Measurements from ENCODE around the gene SERINC3. TPM values are rescaled to one million over a fixed set of nuclear protein-coding genes. Genes with fewer than 3 reads are reported as not detected.
"Not testable (repeated sequence)": the region's sequence is repeated elsewhere in the genome, so short reads cannot be mapped to it uniquely, and the experiment has no call there.

Gene SERINC3
- total RNA-seq, 1 experiment from 2014 or later, result 110 TPM

GRCh38 chr20:44566811-44567210 lies 44.9 kb upstream of the SERINC3 start:
- Histone ChIP-seq H3K36me3 (ENCODE audit: low read depth) (no peaks in the 10 kb centered on the region), H3F3A (ENCODE audit: insufficient read depth, low read depth) (peaks cover 9% of the 10 kb centered on the region), H3K4me3 (no peak overlapping the region), H3K9me2 (ENCODE audit: insufficient read depth) (no peaks in the 10 kb centered on the region), H3K9me3 (ENCODE audit: insufficient read depth, low read depth) (no peaks in the 10 kb centered on the region), H3K27ac (no peak overlapping the region), H3K4me1 (replicated peaks; ENCODE audit: insufficient read depth) (peaks cover 8% of the 10 kb centered on the region), H3K27me3 (ENCODE audit: insufficient read depth, low read depth) (no peaks in the 10 kb centered on the region), H3K79me2 (ENCODE audit: low read depth) (no peaks in the 10 kb centered on the region), H4K20me1 (ENCODE audit: insufficient read depth) (no peaks in the 10 kb centered on the region), H3K4me2 (no peak overlapping the region), H2AFZ (no peak overlapping the region)
- DNase-seq, result no peak
- no TSS peak for BruUV-seq (replicated peaks)
- ChIA-PET POLR2A (ENCODE audit: unreplicated experiment) (no interaction called here), CTCF (no interaction called here)
- intact Hi-C loops (cut with micrococcal nuclease; ENCODE audit: unreplicated experiment), result no loop called here
- TF ChIP-seq CTCF (conservative IDR thresholded peaks at IDR 0.05) (no peak), EZH2 (IDR thresholded peaks at IDR 0.05; ENCODE audit: low read depth) (no peak)

- peak in 1 of 2 experiments; percentile 83 for DNase-seq
- Histone ChIP-seq H3K9me2 (ENCODE audit: insufficient read depth) (no peaks in the 10 kb centered on the region), H3K4me2 (no peak overlapping the region), H3K79me2 (ENCODE audit: low read depth) (no peaks in the 10 kb centered on the region), H2AFZ (no peak overlapping the region), H4K20me1 (ENCODE audit: insufficient read depth) (0 out of 2 replicates have a peak, but pooled peaks cover 3% of the 10 kb centered on the region), H3K36me3 (ENCODE audit: low read depth) (no peaks in the 10 kb centered on the region), H3K27ac (no peak overlapping the region), H3K9me3 (ENCODE audit: insufficient read depth, low read depth) (no peaks in the 10 kb centered on the region), H3F3A (ENCODE audit: insufficient read depth, low read depth) (peaks cover 4% of the 10 kb centered on the region; the same call in 1 of the 2 replicates), H3K27me3 (ENCODE audit: insufficient read depth, low read depth) (no peaks in the 10 kb centered on the region), H3K4me3 (no peak overlapping the region), H3K4me1 (replicated peaks; ENCODE audit: insufficient read depth) (peaks cover 4% of the 10 kb centered on the region; the same call in 1 of the 2 replicates)
- TF ChIP-seq CTCF (conservative IDR thresholded peaks at IDR 0.05), result no peak
- no peak for TF ChIP-seq EZH2 (IDR thresholded peaks at IDR 0.05; ENCODE audit: low read depth)
- intact Hi-C loops (cut with micrococcal nuclease; ENCODE audit: unreplicated experiment), result no loop called here
- CTCF ChIA-PET, result no interaction called here
- BruUV-seq (replicated peaks), result no TSS peak
- POLR2A ChIA-PET (ENCODE audit: unreplicated experiment), result no interaction called here
These were observed 44.1 kb upstream of the SERINC3 start for GRCh38 chr20:44566018-44566417.

- no peaks in the 10 kb centered on the region for H3K9me2 ChIP-seq (ENCODE audit: insufficient read depth)
- H3K4me1 ChIP-seq (replicated peaks; ENCODE audit: insufficient read depth), result peaks cover 4% of the 10 kb centered on the region; the same call in 1 of the 2 replicates
- no TSS peak for BruUV-seq (replicated peaks)
- CTCF ChIA-PET, result interaction anchor here (0.6 kb wide), 1 partner anchor 117 kb away, joined by 6 read pairs; no protein-coding TSS in a partner anchor
- no peak overlapping the region for H3K4me2 ChIP-seq
- POLR2A ChIA-PET (ENCODE audit: unreplicated experiment), result interaction anchor here (0.6 kb wide), 1 partner anchor 780 kb away, joined by 4 read pairs; no protein-coding TSS in a partner anchor
- H3F3A ChIP-seq (ENCODE audit: insufficient read depth, low read depth), result peaks cover 4% of the 10 kb centered on the region; the same call in 1 of the 2 replicates
- no peak overlapping the region for H2AFZ ChIP-seq
- H3K27me3 ChIP-seq (ENCODE audit: insufficient read depth, low read depth), result no peaks in the 10 kb centered on the region
- no peak overlapping the region for H3K4me3 ChIP-seq
- H3K9me3 ChIP-seq (ENCODE audit: insufficient read depth, low read depth), result no peaks in the 10 kb centered on the region
- TF ChIP-seq EZH2 (IDR thresholded peaks at IDR 0.05; ENCODE audit: low read depth), result no peak
- TF ChIP-seq CTCF (conservative IDR thresholded peaks at IDR 0.05), result no peak
- H3K36me3 ChIP-seq (ENCODE audit: low read depth), result no peaks in the 10 kb centered on the region
- H3K27ac ChIP-seq, result no peak overlapping the region
- intact Hi-C loops (cut with micrococcal nuclease; ENCODE audit: unreplicated experiment), result no loop called here
- 0 out of 2 replicates have a peak, but pooled peaks cover 3% of the 10 kb centered on the region for H4K20me1 ChIP-seq (ENCODE audit: insufficient read depth)
- no peaks in the 10 kb centered on the region for H3K79me2 ChIP-seq (ENCODE audit: low read depth)
- DNase-seq, result no peak
These were observed 40.0 kb upstream of the SERINC3 start for GRCh38 chr20:44561876-44562275.

- H3K9me2 ChIP-seq (ENCODE audit: insufficient read depth); CTCF ChIA-PET: not testable (repeated sequence)
These were observed 38.9 kb upstream of the SERINC3 start for GRCh38 chr20:44560818-44561217.

More at GRCh38 chr20:44560818-44561217, 38.9 kb upstream of the SERINC3 start:
- DNase-seq; H3F3A ChIP-seq (ENCODE audit: insufficient read depth, low read depth); H3K4me1 ChIP-seq (replicated peaks; ENCODE audit: insufficient read depth); POLR2A ChIA-PET (ENCODE audit: unreplicated experiment); H3K79me2 ChIP-seq (ENCODE audit: low read depth); H2AFZ ChIP-seq; intact Hi-C loops (cut with micrococcal nuclease; ENCODE audit: unreplicated experiment); H4K20me1 ChIP-seq (ENCODE audit: insufficient read depth); H3K36me3 ChIP-seq (ENCODE audit: low read depth); H3K27ac ChIP-seq; H3K9me3 ChIP-seq (ENCODE audit: insufficient read depth, low read depth); BruUV-seq (replicated peaks); H3K4me3 ChIP-seq; H3K27me3 ChIP-seq (ENCODE audit: insufficient read depth, low read depth); H3K4me2 ChIP-seq: not testable (repeated sequence)
